A549 (cell line): ENCODE results near the gene ERGIC1.

Source experiments
- CEBPB ChIP-seq, 2 experiments: fragments of >200 bp in 1 of 2; sonication (Bioruptor Twin) in 1 of 2; formaldehyde crosslinking in 1 of 2; IDR thresholded peaks; 2 replicates each; pipeline ENCODE4 v1.6.1; 2012 to 2016
- CHD2 ChIP-seq: fragments of 150-350 bp; IDR thresholded peaks from 2 replicates; pipeline ENCODE4 v1.6.1; 2014; ENCODE audit warnings: low read length; ENCODE audit not compliant: partially characterized antibody
- ESRRA ChIP-seq: fragments of 150-350 bp; IDR thresholded peaks from 2 replicates; pipeline ENCODE4 v1.6.1; 2014; ENCODE audit warnings: mild to moderate bottlenecking, low read length, borderline replicate concordance
- HDAC2 ChIP-seq: fragments of 200-600 bp; sonication (generic); IDR thresholded peaks from 2 replicates; pipeline ENCODE4 v1.6.1; 2016
- POLR2A ChIP-seq: IDR thresholded peaks from 2 replicates; pipeline ENCODE4 v1.6.1; 2012; ENCODE audit warnings: mild to moderate bottlenecking, low read length
- TF ChIP-seq, protein P1 (sequence below): fragments of 450-650 bp; IDR thresholded peaks from 2 replicates; pipeline ENCODE4 v1.6.1; 2014; ENCODE audit warnings: antibody characterized with exemption
- TF ChIP-seq, protein P2 (sequence below): fragments of 250-450 bp; sonication (Bioruptor Pico); IDR thresholded peaks from 2 replicates; pipeline ENCODE4 v1.5.0; 2021; ENCODE audit warnings: mild to moderate bottlenecking, moderate library complexity, borderline replicate concordance
- TF ChIP-seq, protein P3 (sequence below): fragments of 200-600 bp; sonication (generic); IDR thresholded peaks from 2 replicates; pipeline ENCODE4 v1.6.1; 2016; ENCODE audit warnings: antibody characterized with exemption, mild to moderate bottlenecking, moderate library complexity
- TF ChIP-seq, protein P4 (sequence below): fragments of >200 bp; sonication (Bioruptor Twin); formaldehyde crosslinking; IDR thresholded peaks from 3 replicates; pipeline ENCODE4 v1.5.1; 2016
- TF ChIP-seq, protein P5 (sequence below): IDR thresholded peaks from 2 replicates; pipeline ENCODE4 v1.6.1; 2012; ENCODE audit warnings: low read depth, borderline replicate concordance
- TF ChIP-seq, protein P6 (sequence below): IDR thresholded peaks from 2 replicates; pipeline ENCODE4 v1.6.1; 2012

DNA sequence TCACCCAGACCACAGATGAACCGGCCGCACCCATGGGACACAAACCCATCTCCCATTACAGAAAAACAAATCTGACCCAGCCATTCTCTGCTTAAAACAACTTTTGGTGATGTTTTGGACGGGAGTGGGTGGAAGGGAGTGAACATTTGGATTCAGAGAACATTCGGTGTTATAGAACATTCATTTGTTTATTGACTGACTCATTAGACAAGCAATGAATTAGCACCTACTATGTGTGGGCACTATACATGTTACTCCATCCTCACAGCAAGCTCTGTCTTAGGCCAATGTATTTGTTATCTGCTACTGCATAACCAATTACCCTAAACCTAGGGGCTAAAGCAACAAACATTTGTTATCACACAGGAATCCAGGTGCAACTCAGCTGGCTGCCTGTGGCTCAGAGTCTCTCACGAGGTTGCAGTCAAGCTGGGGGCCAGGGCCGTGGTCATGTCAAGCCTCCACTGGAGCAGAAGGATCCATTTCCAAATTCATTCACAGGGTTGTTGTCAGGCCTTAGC, 5.1 kb upstream of the ERGIC1 start:
- TF ChIP-seq, protein P1, sequence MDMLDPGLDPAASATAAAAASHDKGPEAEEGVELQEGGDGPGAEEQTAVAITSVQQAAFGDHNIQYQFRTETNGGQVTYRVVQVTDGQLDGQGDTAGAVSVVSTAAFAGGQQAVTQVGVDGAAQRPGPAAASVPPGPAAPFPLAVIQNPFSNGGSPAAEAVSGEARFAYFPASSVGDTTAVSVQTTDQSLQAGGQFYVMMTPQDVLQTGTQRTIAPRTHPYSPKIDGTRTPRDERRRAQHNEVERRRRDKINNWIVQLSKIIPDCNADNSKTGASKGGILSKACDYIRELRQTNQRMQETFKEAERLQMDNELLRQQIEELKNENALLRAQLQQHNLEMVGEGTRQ, result no peak
- TF ChIP-seq CHD2 (no peak), POLR2A (no peak), HDAC2 (no peak), CEBPB (IDR thresholded peaks at IDR 0.05) (no peak), ESRRA (no peak)
- TF ChIP-seq, protein P2, sequence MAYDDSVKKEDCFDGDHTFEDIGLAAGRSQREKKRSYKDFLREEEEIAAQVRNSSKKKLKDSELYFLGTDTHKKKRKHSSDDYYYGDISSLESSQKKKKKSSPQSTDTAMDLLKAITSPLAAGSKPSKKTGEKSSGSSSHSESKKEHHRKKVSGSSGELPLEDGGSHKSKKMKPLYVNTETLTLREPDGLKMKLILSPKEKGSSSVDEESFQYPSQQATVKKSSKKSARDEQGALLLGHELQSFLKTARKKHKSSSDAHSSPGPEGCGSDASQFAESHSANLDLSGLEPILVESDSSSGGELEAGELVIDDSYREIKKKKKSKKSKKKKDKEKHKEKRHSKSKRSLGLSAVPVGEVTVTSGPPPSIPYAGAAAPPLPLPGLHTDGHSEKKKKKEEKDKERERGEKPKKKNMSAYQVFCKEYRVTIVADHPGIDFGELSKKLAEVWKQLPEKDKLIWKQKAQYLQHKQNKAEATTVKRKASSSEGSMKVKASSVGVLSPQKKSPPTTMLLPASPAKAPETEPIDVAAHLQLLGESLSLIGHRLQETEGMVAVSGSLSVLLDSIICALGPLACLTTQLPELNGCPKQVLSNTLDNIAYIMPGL (CRISPR knock-in tag), result no peak
- TF ChIP-seq, protein P3, sequence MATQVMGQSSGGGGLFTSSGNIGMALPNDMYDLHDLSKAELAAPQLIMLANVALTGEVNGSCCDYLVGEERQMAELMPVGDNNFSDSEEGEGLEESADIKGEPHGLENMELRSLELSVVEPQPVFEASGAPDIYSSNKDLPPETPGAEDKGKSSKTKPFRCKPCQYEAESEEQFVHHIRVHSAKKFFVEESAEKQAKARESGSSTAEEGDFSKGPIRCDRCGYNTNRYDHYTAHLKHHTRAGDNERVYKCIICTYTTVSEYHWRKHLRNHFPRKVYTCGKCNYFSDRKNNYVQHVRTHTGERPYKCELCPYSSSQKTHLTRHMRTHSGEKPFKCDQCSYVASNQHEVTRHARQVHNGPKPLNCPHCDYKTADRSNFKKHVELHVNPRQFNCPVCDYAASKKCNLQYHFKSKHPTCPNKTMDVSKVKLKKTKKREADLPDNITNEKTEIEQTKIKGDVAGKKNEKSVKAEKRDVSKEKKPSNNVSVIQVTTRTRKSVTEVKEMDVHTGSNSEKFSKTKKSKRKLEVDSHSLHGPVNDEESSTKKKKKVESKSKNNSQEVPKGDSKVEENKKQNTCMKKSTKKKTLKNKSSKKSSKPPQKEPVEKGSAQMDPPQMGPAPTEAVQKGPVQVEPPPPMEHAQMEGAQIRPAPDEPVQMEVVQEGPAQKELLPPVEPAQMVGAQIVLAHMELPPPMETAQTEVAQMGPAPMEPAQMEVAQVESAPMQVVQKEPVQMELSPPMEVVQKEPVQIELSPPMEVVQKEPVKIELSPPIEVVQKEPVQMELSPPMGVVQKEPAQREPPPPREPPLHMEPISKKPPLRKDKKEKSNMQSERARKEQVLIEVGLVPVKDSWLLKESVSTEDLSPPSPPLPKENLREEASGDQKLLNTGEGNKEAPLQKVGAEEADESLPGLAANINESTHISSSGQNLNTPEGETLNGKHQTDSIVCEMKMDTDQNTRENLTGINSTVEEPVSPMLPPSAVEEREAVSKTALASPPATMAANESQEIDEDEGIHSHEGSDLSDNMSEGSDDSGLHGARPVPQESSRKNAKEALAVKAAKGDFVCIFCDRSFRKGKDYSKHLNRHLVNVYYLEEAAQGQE, result no peak
- TF ChIP-seq, protein P4, sequence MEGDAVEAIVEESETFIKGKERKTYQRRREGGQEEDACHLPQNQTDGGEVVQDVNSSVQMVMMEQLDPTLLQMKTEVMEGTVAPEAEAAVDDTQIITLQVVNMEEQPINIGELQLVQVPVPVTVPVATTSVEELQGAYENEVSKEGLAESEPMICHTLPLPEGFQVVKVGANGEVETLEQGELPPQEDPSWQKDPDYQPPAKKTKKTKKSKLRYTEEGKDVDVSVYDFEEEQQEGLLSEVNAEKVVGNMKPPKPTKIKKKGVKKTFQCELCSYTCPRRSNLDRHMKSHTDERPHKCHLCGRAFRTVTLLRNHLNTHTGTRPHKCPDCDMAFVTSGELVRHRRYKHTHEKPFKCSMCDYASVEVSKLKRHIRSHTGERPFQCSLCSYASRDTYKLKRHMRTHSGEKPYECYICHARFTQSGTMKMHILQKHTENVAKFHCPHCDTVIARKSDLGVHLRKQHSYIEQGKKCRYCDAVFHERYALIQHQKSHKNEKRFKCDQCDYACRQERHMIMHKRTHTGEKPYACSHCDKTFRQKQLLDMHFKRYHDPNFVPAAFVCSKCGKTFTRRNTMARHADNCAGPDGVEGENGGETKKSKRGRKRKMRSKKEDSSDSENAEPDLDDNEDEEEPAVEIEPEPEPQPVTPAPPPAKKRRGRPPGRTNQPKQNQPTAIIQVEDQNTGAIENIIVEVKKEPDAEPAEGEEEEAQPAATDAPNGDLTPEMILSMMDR, result no peak
- TF ChIP-seq, protein P5, sequence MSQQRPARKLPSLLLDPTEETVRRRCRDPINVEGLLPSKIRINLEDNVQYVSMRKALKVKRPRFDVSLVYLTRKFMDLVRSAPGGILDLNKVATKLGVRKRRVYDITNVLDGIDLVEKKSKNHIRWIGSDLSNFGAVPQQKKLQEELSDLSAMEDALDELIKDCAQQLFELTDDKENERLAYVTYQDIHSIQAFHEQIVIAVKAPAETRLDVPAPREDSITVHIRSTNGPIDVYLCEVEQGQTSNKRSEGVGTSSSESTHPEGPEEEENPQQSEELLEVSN, result no peak
- TF ChIP-seq, protein P6, sequence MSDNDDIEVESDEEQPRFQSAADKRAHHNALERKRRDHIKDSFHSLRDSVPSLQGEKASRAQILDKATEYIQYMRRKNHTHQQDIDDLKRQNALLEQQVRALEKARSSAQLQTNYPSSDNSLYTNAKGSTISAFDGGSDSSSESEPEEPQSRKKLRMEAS, result no peak
